AG04449 (cell line): ENCODE results near the gene FBXO3.

Experiments
- CTCF ChIA-PET: fragments of 350-600 bp; formaldehyde crosslinking; extraction: SDS; loops from one replicate; lab custom pipeline; 2021; ENCODE audit warnings: antibody characterized with exemption; lab: Yijun Ruan, JAX
- POLR2A ChIA-PET: fragments of 400-600, 350-600 bp; formaldehyde crosslinking; extraction: SDS; loops from one replicate; lab custom pipeline; 2020; ENCODE audit warnings: antibody characterized with exemption, inconsistent platforms; lab: Yijun Ruan, JAX
- DNase-seq: peaks from one replicate; pipeline ENCODE4 v3.0.0-alpha.2; 2010; ENCODE audit warnings: low read depth, low spot score
- H3K4me3 ChIP-seq: 2 replicates; pipeline ENCODE4 v1.5.1; 2011; ENCODE audit warnings: low read depth, mild to moderate bottlenecking, control low read depth, low read length
- TF ChIP-seq, protein P1 (sequence below): IDR thresholded peaks from one replicate; pipeline ENCODE4 v1.5.1; 2011; ENCODE audit warnings: mild to moderate bottlenecking, moderate library complexity, low read length, control low read depth, inconsistent platforms; ENCODE audit not compliant: insufficient read depth; ENCODE audit errors: missing control alignments

The FBXO3 gene

DNA sequence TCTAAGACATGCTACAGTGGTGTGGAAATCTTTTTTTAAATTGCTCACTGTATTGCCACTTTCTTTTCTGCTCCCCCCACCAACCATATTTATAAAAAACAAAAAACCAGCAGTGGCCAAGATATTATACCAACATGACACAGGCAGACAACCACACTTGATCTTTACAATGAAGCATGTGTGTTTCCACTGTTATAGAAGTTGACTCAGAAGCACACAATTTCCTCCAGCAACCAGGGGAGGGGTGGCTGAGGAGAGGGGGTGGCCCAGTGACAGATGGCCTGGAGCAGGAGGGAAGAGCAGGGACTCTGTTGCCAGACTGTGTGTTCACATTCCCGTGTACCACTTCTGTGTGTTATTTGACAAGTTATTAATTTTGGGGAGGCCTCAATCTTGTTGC, 52.9 kb downstream of the FBXO3 start:
- POLR2A ChIA-PET = no interaction called here
- H3K4me3 ChIP-seq = no peak overlapping the region
- TF ChIP-seq, protein P1, sequence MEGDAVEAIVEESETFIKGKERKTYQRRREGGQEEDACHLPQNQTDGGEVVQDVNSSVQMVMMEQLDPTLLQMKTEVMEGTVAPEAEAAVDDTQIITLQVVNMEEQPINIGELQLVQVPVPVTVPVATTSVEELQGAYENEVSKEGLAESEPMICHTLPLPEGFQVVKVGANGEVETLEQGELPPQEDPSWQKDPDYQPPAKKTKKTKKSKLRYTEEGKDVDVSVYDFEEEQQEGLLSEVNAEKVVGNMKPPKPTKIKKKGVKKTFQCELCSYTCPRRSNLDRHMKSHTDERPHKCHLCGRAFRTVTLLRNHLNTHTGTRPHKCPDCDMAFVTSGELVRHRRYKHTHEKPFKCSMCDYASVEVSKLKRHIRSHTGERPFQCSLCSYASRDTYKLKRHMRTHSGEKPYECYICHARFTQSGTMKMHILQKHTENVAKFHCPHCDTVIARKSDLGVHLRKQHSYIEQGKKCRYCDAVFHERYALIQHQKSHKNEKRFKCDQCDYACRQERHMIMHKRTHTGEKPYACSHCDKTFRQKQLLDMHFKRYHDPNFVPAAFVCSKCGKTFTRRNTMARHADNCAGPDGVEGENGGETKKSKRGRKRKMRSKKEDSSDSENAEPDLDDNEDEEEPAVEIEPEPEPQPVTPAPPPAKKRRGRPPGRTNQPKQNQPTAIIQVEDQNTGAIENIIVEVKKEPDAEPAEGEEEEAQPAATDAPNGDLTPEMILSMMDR = no peak
- CTCF ChIA-PET = interaction anchor here (1.0 to 2.3 kb wide), 4 partner anchors 16 to 108 kb away, joined by 3 to 12 read pairs (median 6); no protein-coding TSS in a partner anchor
- DNase-seq = no peak

- POLR2A ChIA-PET = no interaction called here
- TF ChIP-seq, protein P1 = no peak
These were observed 54.7 kb downstream of the FBXO3 start for GRCh38 chr11:33719587-33719986.

DNA sequence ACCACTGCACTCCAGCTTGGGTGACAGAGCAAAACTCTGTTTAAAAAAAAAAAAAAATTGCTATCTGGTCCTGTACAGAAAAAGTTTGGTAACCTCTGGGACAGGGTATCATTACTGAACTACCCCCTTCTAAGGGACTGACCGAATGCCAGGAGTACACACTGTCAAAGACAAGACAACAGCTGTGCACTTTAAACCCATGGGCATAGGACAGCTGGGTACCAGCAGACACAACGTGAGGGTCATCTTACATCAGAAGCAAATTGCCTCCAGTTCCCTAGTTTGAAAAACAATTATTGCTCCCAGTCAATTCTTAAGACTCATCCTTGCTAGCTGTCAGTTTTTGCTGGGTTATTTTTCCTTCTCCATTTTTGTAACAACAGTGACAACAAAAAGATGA, 55.9 kb downstream of the FBXO3 start:
- H3K4me3 ChIP-seq = no peak overlapping the region
- TF ChIP-seq, protein P1 = no peak
- ChIA-PET POLR2A (interaction anchor here (0.7 kb wide), 1 partner anchor 18 kb away, joined by 3 read pairs; the partner anchor contains the start of gene C11orf91), CTCF (interaction anchor here (0.7 to 6.7 kb wide), 3 partner anchors 24 to 343 kb away, joined by 3 to 50 read pairs (median 6); partner anchors contain the start of gene KIAA1549L)
- DNase-seq = no peak

More at GRCh38 chr11:33719587-33719986, 54.7 kb downstream of the FBXO3 start:
- no peak overlapping the region for H3K4me3 ChIP-seq
- DNase-seq = no peak
- CTCF ChIA-PET = interaction anchor here (1.0 to 6.7 kb wide), 5 partner anchors 10 to 30 kb away, joined by 3 to 50 read pairs (median 7); no protein-coding TSS in a partner anchor

GRCh38 chr11:33716243-33716642, 58.1 kb downstream of the FBXO3 start:
- POLR2A ChIA-PET = interaction anchor here (0.6 kb wide), 2 partner anchors 21 to 101 kb away, joined by 3 read pairs; no protein-coding TSS in a partner anchor
- CTCF ChIA-PET = interaction anchor here (0.7 to 6.7 kb wide), 16 partner anchors 8 to 369 kb away, joined by 3 to 50 read pairs (median 4); partner anchors contain the start of genes C11orf91 and CD59
- TF ChIP-seq, protein P1 = peak; percentile 21
- no peak for DNase-seq
- H3K4me3 ChIP-seq = no peak overlapping the region

DNA sequence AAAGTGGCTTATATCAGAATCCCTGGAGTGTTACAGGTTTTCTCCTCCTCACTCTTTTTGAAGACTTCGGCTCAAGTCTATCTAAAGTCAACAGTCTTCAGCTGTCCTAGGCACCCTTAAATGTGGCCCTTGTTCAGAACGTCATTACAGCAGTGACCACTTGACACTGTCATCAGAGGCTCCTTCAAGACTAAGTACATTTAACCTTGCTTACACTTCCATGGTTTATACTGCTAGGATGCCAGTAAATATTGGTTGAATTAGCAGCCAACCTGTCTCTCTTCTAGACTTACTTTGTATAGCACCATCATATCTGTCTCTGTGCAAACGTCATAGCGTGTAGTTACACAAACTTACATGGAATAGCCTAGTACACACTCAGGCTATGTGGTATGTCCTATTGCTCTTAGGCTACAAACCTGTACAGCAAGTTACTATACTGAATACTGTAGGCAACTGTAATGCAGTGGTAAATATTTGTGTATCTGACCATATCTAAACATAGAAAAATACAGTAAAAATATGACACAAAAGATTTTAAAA, 60.4 kb downstream of the FBXO3 start:
- no peak for DNase-seq
- CTCF ChIA-PET = interaction anchor here (0.8 to 6.7 kb wide), 3 partner anchors 10 to 89 kb away, joined by 3 to 50 read pairs (median 12); no protein-coding TSS in a partner anchor
- TF ChIP-seq, protein P1 = no peak
- no peak overlapping the region for H3K4me3 ChIP-seq
- POLR2A ChIA-PET = no interaction called here

GRCh38 chr11:33713151-33713855, 61.0 kb downstream of the FBXO3 start:
- DNase-seq = no peak
- POLR2A ChIA-PET = no interaction called here
- TF ChIP-seq, protein P1 = no peak
- no peak overlapping the region for H3K4me3 ChIP-seq
- CTCF ChIA-PET = interaction anchor here (2.1 to 6.7 kb wide), 2 partner anchors 9 to 30 kb away, joined by 12 to 50 read pairs; no protein-coding TSS in a partner anchor
